Adrenal gland (tissue), 12 donors: ENCODE results near the gene TNFAIP1. TPM values are rescaled to one million over a fixed set of nuclear protein-coding genes. Genes with fewer than 3 reads are reported as not detected.

ENCODE experiments used
- DNase-seq, 7 donors: peaks; one replicate each; pipeline ENCODE4 v3.0.0-alpha.2; 2019 to 2020
- H3K27ac ChIP-seq, 5 donors: fragments of 200-600 bp; sonication (generic) in 4 of 5; 1 replicate in 3 of 5; 2 replicates in 2 of 5; pipeline versions ENCODE4 v1.5.1 to v1.8.0; 2016 to 2020; ENCODE audit warnings: mild to moderate bottlenecking in 1 of 5
- H3K27me3 ChIP-seq: fragments of 200-600 bp; 2 replicates; pipeline ENCODE4 v1.8.0; 2021
- H3K36me3 ChIP-seq, 2 donors: fragments of 200-600 bp; replicated peaks in 1 of 2; 1 replicate in 1 of 2; 2 replicates in 1 of 2; pipeline versions ENCODE4 v1.5.1 to v1.8.0; 2018 to 2022
- H3K4me1 ChIP-seq, 2 donors: fragments of 200-600 bp; replicated peaks in 1 of 2; 1 replicate in 1 of 2; 2 replicates in 1 of 2; pipeline versions ENCODE4 v1.5.1 to v1.8.0; 2018 to 2021
- H3K4me3 ChIP-seq, 4 donors: fragments of 200-600 bp; sonication (generic) in 3 of 4; one replicate each; pipeline ENCODE4 v1.5.1; 2016 to 2018
- H3K9me3 ChIP-seq, 3 donors: fragments of 200-600 bp; sonication (generic) in 1 of 3; replicated peaks in 1 of 3; 1 replicate in 2 of 3; 2 replicates in 1 of 3; pipeline versions ENCODE4 v1.5.1 to v1.8.0; 2016 to 2021
- POLR2A ChIP-seq, 2 donors: fragments of 450-650 bp; IDR thresholded peaks; one replicate each; pipeline ENCODE4 v1.6.1; 2017; ENCODE audit warnings: antibody characterized with exemption in 2 of 2, mild to moderate bottlenecking in 2 of 2, moderate library complexity in 1 of 2
- WGBS, 4 donors: extraction: QIAGEN DNeasy Blood & Tissue Kit in 2 of 4; methylation state at CpG; one replicate each; pipeline versions ENCODE4 v1.1.5 to v1.1.7; 2013 to 2017; 5-methylcytosine and 5-hydroxymethylcytosine counted together
- intact Hi-C, 2 donors: fragments of 100-400 bp; cut with DNase I; formaldehyde crosslinking; loops; one replicate each; pipeline versions ENCODE4 v1.14.1 to v1.15.0; 2022 to 2023
- polyA plus RNA-seq, 3 donors: library from polyadenylated mRNA; stranded (reverse); fragments of 200-250 nt in 2 of 3; fragments of 350-450 nt in 1 of 3; fragmentation: Illumina TruSeq in 1 of 3; extraction: RNeasy Lipid Tissue Mini Kit (QIAGEN cat#74804) in 1 of 3; gene quantifications; one replicate each; pipeline ENCODE4 v1.2.3, GENCODE V29; 2013 to 2014
- total RNA-seq, 9 donors: library from RNA; depleted of rRNA in 4 of 9; stranded (reverse); fragments of >200 nt in 4 of 9; fragments of 120-200 nt in 1 of 9; fragmentation: NEBNext Ultra II Directional in 1 of 9; extraction: Animal tissue kit (Norgen Biotek cat#: 25700) in 1 of 9; gene quantifications; one replicate each; pipeline versions ENCODE4 v1.1.0 to v1.2.4, GENCODE V29; 2013 to 2023
- TF ChIP-seq, protein P1 (sequence below), 6 experiments: fragments of 450-650 bp in 4 of 6; fragments of 200-600 bp in 2 of 6; sonication (generic) in 1 of 6; IDR thresholded peaks; 1 replicate in 5 of 6; 2 replicates in 1 of 6; pipeline versions ENCODE4 v1.5.1 to v1.8.0; 2016 to 2021; ENCODE audit warnings: antibody characterized with exemption in 6 of 6, mild to moderate bottlenecking in 2 of 6, moderate library complexity in 1 of 6
- donor health status: healthy with polysubstance abuse.
- donor health status: Bipolar disorder and iron deficiency.
- donor health status: DM: yes; HTN: yes; CAD: no.
- donor health status: DM: no; HTN: no; CAD: no.
- donor health status: DM: no; HTN: no; CAD: no.
- donor health status: DM: yes; HTN: yes; CAD: no.

Gene TNFAIP1
- total and polyA plus RNA-seq, 12 donors: 17.2 to 70.6 (median 37.6) TPM

DNA sequence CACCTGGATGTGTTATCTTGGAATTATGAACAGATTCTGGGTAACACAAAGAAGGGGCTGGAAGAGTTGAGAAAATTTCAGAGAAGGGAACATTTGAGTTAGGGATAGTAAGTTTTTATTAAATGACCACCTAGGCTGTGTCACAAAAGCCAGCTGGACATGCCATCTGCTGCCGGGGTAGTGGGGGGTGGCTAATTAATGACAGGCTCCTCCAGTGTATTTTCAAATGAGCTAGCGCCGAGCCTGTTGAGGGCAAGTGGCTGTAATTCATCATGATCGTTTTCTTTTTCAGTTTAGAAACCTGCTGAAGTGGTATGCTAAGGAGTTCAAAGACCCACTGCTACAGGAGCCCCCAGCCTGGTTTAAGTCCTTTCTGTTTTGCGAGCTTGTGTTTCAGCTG lies 10.3 kb upstream of the TNFAIP1 start:
- no peak for DNase-seq
- no peaks in the 10 kb centered on the region for H3K9me3 ChIP-seq
- TF ChIP-seq, protein P1, sequence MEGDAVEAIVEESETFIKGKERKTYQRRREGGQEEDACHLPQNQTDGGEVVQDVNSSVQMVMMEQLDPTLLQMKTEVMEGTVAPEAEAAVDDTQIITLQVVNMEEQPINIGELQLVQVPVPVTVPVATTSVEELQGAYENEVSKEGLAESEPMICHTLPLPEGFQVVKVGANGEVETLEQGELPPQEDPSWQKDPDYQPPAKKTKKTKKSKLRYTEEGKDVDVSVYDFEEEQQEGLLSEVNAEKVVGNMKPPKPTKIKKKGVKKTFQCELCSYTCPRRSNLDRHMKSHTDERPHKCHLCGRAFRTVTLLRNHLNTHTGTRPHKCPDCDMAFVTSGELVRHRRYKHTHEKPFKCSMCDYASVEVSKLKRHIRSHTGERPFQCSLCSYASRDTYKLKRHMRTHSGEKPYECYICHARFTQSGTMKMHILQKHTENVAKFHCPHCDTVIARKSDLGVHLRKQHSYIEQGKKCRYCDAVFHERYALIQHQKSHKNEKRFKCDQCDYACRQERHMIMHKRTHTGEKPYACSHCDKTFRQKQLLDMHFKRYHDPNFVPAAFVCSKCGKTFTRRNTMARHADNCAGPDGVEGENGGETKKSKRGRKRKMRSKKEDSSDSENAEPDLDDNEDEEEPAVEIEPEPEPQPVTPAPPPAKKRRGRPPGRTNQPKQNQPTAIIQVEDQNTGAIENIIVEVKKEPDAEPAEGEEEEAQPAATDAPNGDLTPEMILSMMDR (IDR thresholded peaks at IDR 0.05): no peak
- TF ChIP-seq POLR2A (IDR thresholded peaks at IDR 0.05): no peak
- peaks cover 0 to 11% of the 10 kb centered on the region in 2 donors for H3K4me1 ChIP-seq
- H3K27me3 ChIP-seq: no peaks in the 10 kb centered on the region
- intact Hi-C loops: no loop called here
- peaks cover 0 to 30% of the 10 kb centered on the region in 2 donors for H3K36me3 ChIP-seq
- H3K4me3 ChIP-seq: no peak overlapping the region
- WGBS, 4 donors: 74 to 81% (median 76%) methylated on average over 5 of the region's 5 CpGs
- no peak overlapping the region for H3K27ac ChIP-seq

DNA sequence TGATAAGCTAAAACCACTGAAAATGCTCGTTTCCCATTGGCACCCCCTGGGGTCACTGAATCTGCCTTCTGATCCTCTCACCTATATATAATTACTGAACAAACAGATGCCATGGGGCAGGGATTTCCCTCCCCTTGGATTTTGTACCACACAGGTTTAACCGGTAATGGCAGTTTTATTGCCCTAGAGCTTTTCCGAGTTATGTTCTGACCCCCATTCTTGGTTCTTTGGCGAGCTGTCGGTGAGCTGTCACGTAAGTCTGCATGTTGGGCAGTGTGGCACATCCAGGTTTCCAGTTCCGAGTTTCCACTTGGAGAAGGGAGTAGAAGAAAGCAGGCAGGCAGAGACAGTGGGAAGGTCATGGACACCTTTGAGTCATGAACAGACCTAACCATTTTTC lies 9.4 kb upstream of the TNFAIP1 start:
- WGBS, 4 donors: 47 to 65% (median 61%) methylated on average over 7 of the region's 7 CpGs
- Histone ChIP-seq H3K4me1 (peaks cover 0 to 9% of the 10 kb centered on the region in 2 donors), H3K36me3 (peaks cover 0 to 35% of the 10 kb centered on the region in 2 donors), H3K9me3 (no peaks in the 10 kb centered on the region), H3K27ac (no peak overlapping the region), H3K4me3 (no peak overlapping the region), H3K27me3 (no peaks in the 10 kb centered on the region)
- intact Hi-C loops: no loop called here
- DNase-seq: peak in 1 of 7 donors; percentile 44
- TF ChIP-seq, protein P1 (IDR thresholded peaks at IDR 0.05): no peak
- no peak for TF ChIP-seq POLR2A (IDR thresholded peaks at IDR 0.05)

DNA sequence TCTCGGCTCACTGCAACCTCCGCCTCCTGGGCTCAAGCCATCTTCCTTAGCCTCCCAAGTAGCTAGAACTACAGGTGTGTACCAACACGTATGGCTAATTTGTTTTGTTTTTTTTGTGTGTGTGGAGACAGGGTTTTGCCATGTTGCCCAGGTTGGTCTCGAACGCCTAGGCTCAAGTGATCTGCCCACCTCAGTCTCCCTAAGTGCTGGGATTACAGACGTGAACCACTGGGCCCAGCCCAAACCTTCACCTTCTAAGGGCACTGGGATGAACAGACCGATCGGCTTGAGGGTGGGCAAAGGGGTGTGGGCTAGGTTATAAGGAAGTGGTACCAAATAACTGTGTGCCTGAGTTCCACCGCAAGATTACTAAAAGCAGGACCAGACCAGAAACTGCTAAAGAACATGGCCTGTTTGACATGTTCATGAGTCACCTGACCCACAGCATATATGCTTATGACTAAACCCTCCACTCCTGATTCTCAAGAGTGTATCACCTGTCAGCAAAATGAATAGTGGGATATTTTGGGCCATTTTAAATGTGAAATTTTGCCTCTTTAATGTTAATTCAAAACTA lies 8.4 kb upstream of the TNFAIP1 start:
- Histone ChIP-seq H3K9me3 (no peaks in the 10 kb centered on the region), H3K4me1 (peaks cover 0 to 9% of the 10 kb centered on the region in 2 donors), H3K27me3 (no peaks in the 10 kb centered on the region), H3K36me3 (peaks cover 0 to 43% of the 10 kb centered on the region in 2 donors), H3K4me3 (no peak overlapping the region), H3K27ac (no peak overlapping the region)
- intact Hi-C loops: no loop called here
- TF ChIP-seq, protein P1 (IDR thresholded peaks at IDR 0.05): no peak
- no peak for TF ChIP-seq POLR2A (IDR thresholded peaks at IDR 0.05)
- 92 to 97% (median 93%) methylated on average over 9 of the region's 9 CpGs for WGBS, 4 donors
- peak in 1 of 7 donors; percentile 6 for DNase-seq

DNA sequence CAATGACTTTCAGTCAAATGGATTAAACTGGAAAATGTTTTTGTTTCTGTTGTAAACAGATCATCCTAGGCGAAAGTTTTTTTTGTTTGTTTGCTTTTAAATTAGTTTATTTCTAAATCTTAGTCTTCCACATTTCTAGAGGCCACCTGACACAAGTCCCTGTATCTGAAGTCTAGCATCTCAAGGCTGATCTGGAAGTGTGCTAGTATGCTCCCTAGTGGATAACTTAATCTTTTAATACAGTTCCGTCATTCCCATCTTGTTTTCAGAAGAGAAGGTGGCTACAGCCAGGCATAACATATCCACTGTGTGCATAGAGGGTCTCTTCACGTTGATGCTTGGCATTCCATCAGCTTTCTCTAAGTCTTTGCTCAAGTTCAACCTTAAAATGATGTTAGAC lies 7.9 kb upstream of the TNFAIP1 start:
- Histone ChIP-seq H3K4me1 (peaks cover 0 to 9% of the 10 kb centered on the region in 2 donors), H3K27me3 (no peaks in the 10 kb centered on the region), H3K27ac (no peak overlapping the region), H3K36me3 (peaks cover 0 to 43% of the 10 kb centered on the region in 2 donors), H3K9me3 (no peaks in the 10 kb centered on the region), H3K4me3 (no peak overlapping the region)
- WGBS, 4 donors: 61 to 67% (median 63%) methylated on average over 3 of the region's 3 CpGs
- no peak for DNase-seq
- TF ChIP-seq, protein P1 (IDR thresholded peaks at IDR 0.05): no peak
- intact Hi-C loops: no loop called here
